ENCODE measurements around the gene ELAC2.

GRCh38 chr17:12973496-12974004 is 44.3 kb downstream of the ELAC2 start:
- TF ChIP-seq CTCF (IDR thresholded peaks at IDR 0.05) (no peak), POLR2A (IDR thresholded peaks at IDR 0.05) (no peak), POLR2AphosphoS5 (IDR thresholded peaks at IDR 0.05) (no peak), EP300 (IDR thresholded peaks at IDR 0.05) (no peak)
